Upper lobe of left lung (tissue), 4 donors: ENCODE results near the gene JUP.

Experiments used
- CTCF ChIP-seq, 6 experiments: fragments of 450-650 bp in 4 of 6; fragments of 200-600 bp in 2 of 6; sonication (generic) in 2 of 6; IDR thresholded peaks; one replicate each; pipeline ENCODE4 v1.5.1; 2016 to 2019; ENCODE audit warnings: antibody characterized with exemption in 6 of 6
- EP300 ChIP-seq, 4 donors: sonication (generic); formaldehyde crosslinking; IDR thresholded peaks; one replicate each; pipeline ENCODE4 v1.5.1; 2017; ENCODE audit warnings: antibody characterized with exemption in 4 of 4, control low read depth in 2 of 4
- POLR2AphosphoS5 ChIP-seq, 2 donors: sonication (generic); formaldehyde crosslinking; IDR thresholded peaks; one replicate each; pipeline ENCODE4 v1.5.1; 2017; ENCODE audit warnings: antibody characterized with exemption in 2 of 2

GRCh38 chr17:41771389-41772206 lies 14.9 kb downstream of the JUP start:
- TF ChIP-seq CTCF (IDR thresholded peaks at IDR 0.05) (no peak), EP300 (IDR thresholded peaks at IDR 0.05) (no peak), POLR2AphosphoS5 (IDR thresholded peaks at IDR 0.05) (no peak)
